GM12872 (cell line): Measurements from ENCODE around the gene MAGI1.

ENCODE experiments used
- TF ChIP-seq, protein P1 (sequence below): IDR thresholded peaks from 3 replicates; pipeline ENCODE4 v1.5.1; 2011; ENCODE audit warnings: low read depth, mild to moderate bottlenecking, low read length, moderate library complexity; ENCODE audit not compliant: insufficient read depth

The MAGI1 gene

DNA sequence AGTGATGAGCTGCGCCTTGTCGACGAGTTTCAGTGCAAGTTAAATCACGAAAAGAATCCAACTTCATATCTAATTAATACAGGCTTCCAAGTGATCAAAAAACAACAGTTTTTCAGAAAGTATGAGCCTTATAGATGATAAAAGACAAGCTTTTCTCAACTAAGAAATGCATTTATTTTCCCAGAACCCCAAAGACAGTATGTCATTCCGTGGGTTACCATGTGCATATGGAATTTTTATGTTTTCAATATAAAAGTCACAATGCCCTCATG, 442.8 kb downstream of the MAGI1 start:
- TF ChIP-seq, protein P1, sequence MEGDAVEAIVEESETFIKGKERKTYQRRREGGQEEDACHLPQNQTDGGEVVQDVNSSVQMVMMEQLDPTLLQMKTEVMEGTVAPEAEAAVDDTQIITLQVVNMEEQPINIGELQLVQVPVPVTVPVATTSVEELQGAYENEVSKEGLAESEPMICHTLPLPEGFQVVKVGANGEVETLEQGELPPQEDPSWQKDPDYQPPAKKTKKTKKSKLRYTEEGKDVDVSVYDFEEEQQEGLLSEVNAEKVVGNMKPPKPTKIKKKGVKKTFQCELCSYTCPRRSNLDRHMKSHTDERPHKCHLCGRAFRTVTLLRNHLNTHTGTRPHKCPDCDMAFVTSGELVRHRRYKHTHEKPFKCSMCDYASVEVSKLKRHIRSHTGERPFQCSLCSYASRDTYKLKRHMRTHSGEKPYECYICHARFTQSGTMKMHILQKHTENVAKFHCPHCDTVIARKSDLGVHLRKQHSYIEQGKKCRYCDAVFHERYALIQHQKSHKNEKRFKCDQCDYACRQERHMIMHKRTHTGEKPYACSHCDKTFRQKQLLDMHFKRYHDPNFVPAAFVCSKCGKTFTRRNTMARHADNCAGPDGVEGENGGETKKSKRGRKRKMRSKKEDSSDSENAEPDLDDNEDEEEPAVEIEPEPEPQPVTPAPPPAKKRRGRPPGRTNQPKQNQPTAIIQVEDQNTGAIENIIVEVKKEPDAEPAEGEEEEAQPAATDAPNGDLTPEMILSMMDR, result no peak

DNA sequence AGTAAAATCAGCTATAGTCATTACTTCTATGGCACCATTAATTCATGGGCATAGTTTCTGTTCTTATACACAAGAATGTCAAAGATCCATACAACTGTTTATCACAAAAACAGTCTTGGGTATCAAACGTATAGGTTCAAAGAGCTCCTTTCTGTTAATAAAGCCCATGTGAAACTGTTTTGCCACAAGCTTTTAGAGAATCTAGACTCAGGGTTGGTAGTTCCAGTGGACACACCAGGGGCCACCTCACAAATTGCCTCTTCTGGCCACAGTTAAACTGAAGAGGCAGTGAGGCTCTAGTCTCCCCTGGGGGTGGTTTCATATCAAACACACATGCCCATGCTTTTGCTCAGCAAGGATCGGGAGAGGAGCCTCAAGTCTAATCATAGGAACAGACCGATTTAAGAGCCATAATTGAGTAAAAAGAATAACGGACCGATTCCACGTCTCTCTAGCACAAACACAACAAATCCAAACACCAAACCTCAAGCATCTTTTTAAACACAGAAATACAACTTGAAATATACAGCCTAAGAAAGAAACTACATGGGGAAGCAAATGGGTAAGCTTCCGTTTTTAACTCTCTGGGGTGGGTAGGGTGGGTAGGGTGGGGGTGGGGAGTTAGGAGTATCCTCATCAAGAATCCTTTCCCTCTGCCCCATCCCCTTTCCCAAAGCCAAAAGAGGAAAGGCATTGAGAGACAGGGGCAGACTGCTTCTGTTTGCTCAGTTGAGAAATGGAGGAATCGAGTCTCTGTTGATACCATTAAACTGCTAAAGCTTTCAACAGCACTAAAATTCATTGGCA, 443.3 kb downstream of the MAGI1 start:
- TF ChIP-seq, protein P1, result no peak

DNA sequence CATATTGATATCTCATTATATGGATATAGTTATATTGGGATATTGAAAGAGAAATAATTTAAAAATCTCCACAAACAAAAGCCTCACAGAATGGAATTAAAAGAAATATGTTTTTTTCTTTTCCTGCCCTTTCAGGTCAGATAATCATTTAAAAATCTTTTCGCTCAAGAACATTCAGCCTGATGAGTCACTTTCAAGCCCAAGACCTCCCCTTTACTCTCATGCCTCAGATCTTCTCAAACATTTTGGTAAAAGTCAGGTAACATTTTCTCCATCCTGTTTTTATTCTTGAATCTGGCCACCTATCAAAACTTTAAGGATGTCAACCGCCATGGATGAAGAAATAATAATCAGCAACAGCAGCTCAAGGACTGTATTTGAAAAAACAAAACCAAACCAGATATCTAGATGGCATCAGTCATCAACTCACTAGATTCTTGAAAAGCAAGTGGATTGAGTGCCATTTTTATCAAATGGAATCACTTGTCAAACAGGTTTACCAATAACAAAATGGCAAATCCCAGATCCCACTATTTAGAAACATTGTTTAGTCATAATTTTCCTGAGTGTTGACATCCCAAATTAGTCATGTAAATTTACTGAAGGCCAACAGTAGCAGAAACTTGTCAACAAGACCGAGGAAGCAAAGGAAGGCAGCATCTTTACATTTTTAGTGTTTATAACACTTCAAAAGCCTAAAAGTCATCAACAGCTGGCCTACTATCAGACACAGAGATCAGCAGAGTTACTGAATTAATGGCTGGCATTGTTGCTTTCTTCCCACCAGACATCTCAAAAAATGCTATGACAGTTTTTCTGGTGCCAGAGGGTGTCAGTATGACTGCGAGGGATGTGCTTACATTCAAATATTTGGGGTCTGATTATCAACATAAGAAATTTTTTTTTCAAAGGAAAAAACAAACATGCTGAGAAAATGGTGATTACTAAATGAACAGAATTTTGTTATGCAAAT, 444.7 kb downstream of the MAGI1 start:
- TF ChIP-seq, protein P1, result no peak

DNA sequence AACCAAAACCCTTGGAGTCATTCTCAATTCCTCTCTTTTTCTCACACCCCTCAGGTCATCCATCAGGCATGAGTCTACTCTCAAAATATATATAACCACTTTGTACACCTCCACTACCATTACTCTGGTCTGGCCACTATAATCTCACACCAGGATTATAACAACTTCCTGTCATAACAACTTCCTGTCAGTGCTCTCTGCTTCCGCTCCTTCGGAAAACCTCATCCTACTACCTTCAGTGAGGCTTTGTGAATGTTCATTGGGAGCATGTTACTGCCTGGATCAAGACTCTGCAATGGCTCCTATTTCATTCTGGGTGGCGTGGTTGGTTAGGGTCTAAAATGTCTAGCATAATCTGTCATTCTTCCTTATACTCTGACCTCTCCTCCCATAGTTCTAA, 447.4 kb downstream of the MAGI1 start:
- TF ChIP-seq, protein P1, result no peak

DNA sequence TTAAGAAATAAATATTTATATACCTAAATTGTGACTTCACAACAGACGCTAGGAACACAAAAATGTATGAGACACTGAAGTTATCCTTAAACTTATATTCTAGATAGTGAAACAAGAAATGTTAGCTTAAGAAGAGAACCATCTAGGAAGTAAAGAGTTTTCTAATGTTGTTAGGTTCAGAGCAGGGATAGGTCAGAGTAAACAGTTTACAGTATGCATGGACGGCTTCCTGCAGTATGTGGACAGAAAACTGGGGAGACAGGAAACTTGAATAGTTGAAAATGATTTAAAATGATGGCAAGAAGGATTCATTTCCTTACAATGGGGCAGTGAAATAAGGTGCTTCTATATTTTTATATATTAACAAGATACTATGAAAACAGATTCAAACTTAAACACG, 449.8 kb downstream of the MAGI1 start:
- TF ChIP-seq, protein P1, result no peak

DNA sequence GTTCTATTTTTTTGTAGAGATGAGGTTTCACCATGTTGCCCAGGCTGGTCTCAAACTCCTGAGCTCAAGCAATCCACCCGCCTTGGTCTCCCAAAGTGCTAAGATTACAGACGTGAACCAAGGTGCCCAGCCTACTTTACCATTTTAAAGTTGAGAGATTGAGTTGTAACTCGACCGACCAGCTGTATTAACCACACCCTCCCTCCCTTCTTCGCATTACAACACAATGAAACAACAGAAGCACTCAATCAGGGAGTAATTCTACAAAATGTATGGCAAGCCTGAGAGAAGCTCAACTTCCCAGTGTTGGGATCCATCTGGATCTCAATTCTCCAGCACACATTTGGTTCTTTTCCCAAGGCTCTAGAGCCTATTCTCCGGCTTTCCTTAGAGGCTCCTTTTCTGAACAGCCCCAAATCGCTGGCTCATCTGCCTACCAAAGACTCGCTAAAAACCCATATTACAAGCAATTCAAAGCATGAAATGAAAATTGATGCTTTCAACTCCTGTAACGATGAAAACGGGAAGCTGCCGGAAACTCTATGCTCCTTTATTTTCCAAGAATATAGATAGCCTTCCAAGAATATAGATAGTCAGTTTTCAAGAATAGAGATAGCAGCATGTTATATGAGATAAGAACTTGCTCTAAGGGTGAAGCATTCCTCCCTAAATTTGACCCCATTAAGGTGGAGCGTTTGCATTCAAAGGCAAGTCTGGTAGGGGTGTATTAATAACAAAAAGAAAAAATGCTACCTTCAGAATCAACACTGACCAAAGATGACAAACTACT, 450.9 kb downstream of the MAGI1 start:
- TF ChIP-seq, protein P1, result no peak

DNA sequence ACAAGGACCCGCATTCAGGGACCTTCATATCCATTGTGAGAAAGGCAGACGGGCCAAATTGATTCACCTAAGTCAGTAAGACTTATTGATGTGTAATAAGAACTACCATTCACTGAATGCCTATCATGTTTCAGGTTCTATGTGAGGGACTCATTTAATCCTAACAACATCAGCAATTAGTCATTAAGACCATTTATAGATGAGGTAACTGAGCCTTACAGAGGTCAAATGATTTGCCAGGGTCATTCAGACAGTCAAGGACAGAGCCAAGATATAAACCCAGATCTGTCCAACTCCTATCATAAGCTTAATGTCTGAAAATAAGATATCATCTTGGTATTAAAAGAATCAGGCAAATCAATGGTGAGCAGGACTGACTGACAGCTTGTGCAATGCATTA, 453.8 kb downstream of the MAGI1 start:
- TF ChIP-seq, protein P1, result no peak
